Endothelial cell of umbilical vein (primary cell): ENCODE data around the gene CNTN6. TPM values are rescaled to one million over a fixed set of nuclear protein-coding genes. Genes with fewer than 3 reads are reported as not detected.

ENCODE experiments used
- BruUV-seq: library from RNA; stranded (reverse); fragments of 400-500 nt; replicated peaks from 2 replicates; lab custom pipeline; 2021; lab: Mats Ljungman, UMichigan
- CTCF ChIA-PET: fragments of 300-600, 350-600 bp; sonication (Branson Sonifier 250); formaldehyde crosslinking; loops from one replicate; lab custom pipeline; 2021; ENCODE audit warnings: antibody characterized with exemption, inconsistent platforms; lab: Charles Lee
- POLR2A ChIA-PET: fragments of 300-600, 350-600 bp; sonication (Branson Sonifier 250); formaldehyde crosslinking; loops from one replicate; lab custom pipeline; 2021; ENCODE audit warnings: antibody characterized with exemption, inconsistent platforms; lab: Charles Lee
- DNase-seq: peaks from one replicate; pipeline ENCODE4 v3.0.0-alpha.2; 2011; ENCODE audit warnings: low read depth, low spot score
- FAIRE-seq: peaks from 2 replicates; lab custom pipeline; 2011; peaks lifted over from hg19 to GRCh38; lab: Jason Lieb, UNC
- H2AFZ ChIP-seq: 2 replicates; pipeline ENCODE4 v1.6.0; 2012; ENCODE audit warnings: low read depth, low read length, control low read depth, inconsistent platforms
- H3K27ac ChIP-seq: 2 replicates; pipeline ENCODE4 v1.5.1; 2011; ENCODE audit warnings: low read depth, mild to moderate bottlenecking, control low read depth, low read length, moderate library complexity; ENCODE audit not compliant: insufficient read depth
- H3K27me3 ChIP-seq, 2 experiments: 2 replicates each; pipeline versions ENCODE4 v1.6.0 to v1.6.1; 2011; ENCODE audit warnings: low read length in 2 of 2, mixed read lengths in 1 of 2; ENCODE audit not compliant: control insufficient read depth in 2 of 2, insufficient read depth in 2 of 2
- H3K36me3 ChIP-seq, 2 experiments: 2 replicates in 1 of 2; 3 replicates in 1 of 2; pipeline ENCODE4 v1.5.1; 2011; ENCODE audit warnings: low read length in 2 of 2, mild to moderate bottlenecking in 1 of 2, moderate library complexity in 1 of 2; ENCODE audit not compliant: control insufficient read depth in 2 of 2, insufficient read depth in 2 of 2; ENCODE audit errors: extremely low read depth in 1 of 2
- H3K4me1 ChIP-seq: 3 replicates; pipeline ENCODE4 v1.5.1; 2011; ENCODE audit warnings: mild to moderate bottlenecking, low read length; ENCODE audit not compliant: control insufficient read depth, insufficient read depth; ENCODE audit errors: extremely low read depth
- H3K4me2 ChIP-seq: 2 replicates; pipeline ENCODE4 v1.6.1; 2011; ENCODE audit warnings: low read length, control low read depth, mixed read lengths; ENCODE audit not compliant: insufficient read depth
- H3K4me3 ChIP-seq, 3 experiments: fragments of 200-600 bp in 1 of 3; sonication (generic), shearing (Covaris generic) in 1 of 3; replicated peaks in 1 of 3; 2 replicates each; pipeline ENCODE4 v1.5.1; 2011 to 2016; ENCODE audit warnings: control low read depth in 3 of 3, low read length in 3 of 3, mild to moderate bottlenecking in 2 of 3, inconsistent platforms in 1 of 3, low read depth in 1 of 3, moderate library complexity in 1 of 3; ENCODE audit not compliant: insufficient read depth in 1 of 3
- H3K79me2 ChIP-seq: 2 replicates; pipeline ENCODE4 v1.6.0; 2012; ENCODE audit warnings: low read length, inconsistent platforms; ENCODE audit not compliant: control insufficient read depth, insufficient read depth
- H3K9ac ChIP-seq: replicated peaks from 2 replicates; pipeline ENCODE3; 2011; ENCODE audit warnings: low read length, control low read depth; ENCODE audit not compliant: insufficient read depth; ENCODE audit errors: extremely low read depth
- H3K9me1 ChIP-seq: replicated peaks from 3 replicates; pipeline ENCODE4 v1.6.0; 2011; ENCODE audit warnings: mild to moderate bottlenecking, low read length; ENCODE audit not compliant: control insufficient read depth, insufficient read depth; ENCODE audit errors: extremely low read depth
- H3K9me3 ChIP-seq: replicated peaks from 2 replicates; pipeline ENCODE4 v1.5.1; 2012; ENCODE audit warnings: low read length, inconsistent platforms; ENCODE audit not compliant: control insufficient read depth, insufficient read depth
- H4K20me1 ChIP-seq: replicated peaks from 2 replicates; pipeline ENCODE3; 2011; ENCODE audit warnings: mild to moderate bottlenecking, low read length; ENCODE audit not compliant: control insufficient read depth, insufficient read depth; ENCODE audit errors: extremely low read depth
- EZH2 ChIP-seq: IDR thresholded peaks from 2 replicates; pipeline ENCODE4 v1.6.1; 2012; ENCODE audit warnings: borderline replicate concordance, low read depth, mild to moderate bottlenecking, moderate library complexity, low read length, inconsistent platforms; ENCODE audit not compliant: severe bottlenecking
- FOS ChIP-seq: IDR thresholded peaks from 2 replicates; pipeline ENCODE4 v1.6.1; 2011; ENCODE audit warnings: mild to moderate bottlenecking, low read length, moderate library complexity, borderline replicate concordance; ENCODE audit not compliant: insufficient read depth
- GATA2 ChIP-seq: IDR thresholded peaks from 2 replicates; pipeline ENCODE4 v1.7.0; 2011; ENCODE audit warnings: low read depth, mild to moderate bottlenecking, moderate library complexity, mixed read lengths, low read length; ENCODE audit not compliant: insufficient read length, insufficient read depth
- JUN ChIP-seq: IDR thresholded peaks from 2 replicates; pipeline ENCODE4 v1.6.1; 2011; ENCODE audit warnings: borderline replicate concordance, low read depth; ENCODE audit not compliant: insufficient read length, insufficient read depth
- MYC ChIP-seq: IDR thresholded peaks from one replicate; pipeline ENCODE4 v1.6.1; 2011; ENCODE audit warnings: mild to moderate bottlenecking, low read depth, low read length
- POLR2A ChIP-seq: IDR thresholded peaks from 2 replicates; pipeline ENCODE4 v1.6.1; 2012; ENCODE audit warnings: low read depth, mild to moderate bottlenecking, control low read depth, low read length
- POLR2AphosphoS5 ChIP-seq: IDR thresholded peaks from 2 replicates; pipeline ENCODE4 v1.6.1; 2012; ENCODE audit warnings: low read depth, mild to moderate bottlenecking, control low read depth, low read length, moderate library complexity; ENCODE audit not compliant: insufficient read depth
- dilution Hi-C: fragments of 300-500 bp; cut with MboI; formaldehyde crosslinking; loops from one replicate; pipeline ENCODE4 v1.15.0; 2019; ENCODE audit warnings: low sequenced_read_pairs; ENCODE audit not compliant: extremely low pct_ligation_motif_present
- intact Hi-C: fragments of 100-400 bp; cut with micrococcal nuclease; formaldehyde crosslinking; loops from one replicate; pipeline ENCODE4 v1.10.0; 2022
- polyA plus RNA-seq, 4 experiments: library from polyadenylated mRNA; depleted of rRNA in 3 of 4; stranded (reverse) in 3 of 4; unstranded in 1 of 4; fragments of >200 nt; gene quantifications; 2 replicates each; pipeline versions ENCODE4 v1.2.1 to v1.2.3, GENCODE V29; 2011 to 2012; ENCODE audit warnings: missing spikeins in 1 of 4
- total RNA-seq: library from RNA; stranded (reverse); gene quantifications from 2 replicates; pipeline ENCODE4 v1.2.3, GENCODE V29; 2021
- TF ChIP-seq, protein P1 (sequence below), 2 donors: IDR thresholded peaks; 1 replicate in 1 of 2; 2 replicates in 1 of 2; pipeline ENCODE4 v1.5.1; 2011; ENCODE audit warnings: low read length in 2 of 2, mild to moderate bottlenecking in 2 of 2, moderate library complexity in 2 of 2, control low read depth in 1 of 2, inconsistent platforms in 1 of 2, low read depth in 1 of 2; ENCODE audit not compliant: insufficient read depth in 1 of 2; ENCODE audit errors: extremely low read depth in 1 of 2
- TF ChIP-seq, protein P2 (sequence below): IDR thresholded peaks from 2 replicates; pipeline ENCODE4 v1.6.1; 2011; ENCODE audit not compliant: insufficient read depth, insufficient read length

Gene CNTN6
- total and polyA plus RNA-seq, 2 donors (not counting 3 experiments of a cell fraction or from before 2014, with no cell fraction given): not detected

DNA sequence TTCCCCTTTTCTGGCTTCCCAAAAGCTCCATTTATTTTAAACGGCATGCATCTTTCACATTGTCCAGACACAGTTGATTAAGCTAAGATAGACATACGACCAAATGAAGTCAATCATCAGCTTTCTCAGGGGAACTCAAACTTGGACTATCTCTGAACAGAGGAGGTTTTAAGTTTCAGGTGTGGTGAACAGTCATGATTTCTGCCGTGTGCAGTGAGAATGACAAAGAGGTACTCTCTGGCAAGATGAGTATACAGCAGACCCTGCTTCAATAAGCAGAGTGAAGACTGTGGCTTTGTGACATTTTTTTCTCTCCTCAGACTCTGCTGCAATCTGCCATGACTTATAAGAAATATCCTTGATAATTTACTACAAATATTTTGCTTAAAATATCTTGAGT is 307.7 kb downstream of the CNTN6 start:
- Histone ChIP-seq H3K4me3 (no peak overlapping the region), H2AFZ (no peak overlapping the region), H4K20me1 (no peaks in the 10 kb centered on the region), H3K27ac (no peak overlapping the region), H3K36me3 (no peaks in the 10 kb centered on the region), H3K9ac (no peak overlapping the region), H3K4me2 (no peak overlapping the region), H3K27me3 (no peaks in the 10 kb centered on the region), H3K4me1 (no peaks in the 10 kb centered on the region), H3K9me1 (no peaks in the 10 kb centered on the region), H3K9me3 (peaks cover 3% of the 10 kb centered on the region), H3K79me2 (no peaks in the 10 kb centered on the region)
- no peak for DNase-seq
- dilution Hi-C loops (no loop called here), intact Hi-C loops (no loop called here)
- TF ChIP-seq MYC: no peak
- no peak for TF ChIP-seq GATA2
- TF ChIP-seq POLR2A: no peak
- TF ChIP-seq EZH2: no peak
- TF ChIP-seq POLR2AphosphoS5: no peak
- POLR2A ChIA-PET: no interaction called here
- CTCF ChIA-PET: no interaction called here
- no peak for FAIRE-seq
- no TSS peak for BruUV-seq

GRCh38 chr3:1404270-1404962 is 311.6 kb downstream of the CNTN6 start:
- no TSS peak for BruUV-seq
- Histone ChIP-seq H3K9me3 (peaks cover 3% of the 10 kb centered on the region), H2AFZ (no peak overlapping the region), H3K79me2 (no peaks in the 10 kb centered on the region), H3K4me3 (no peak overlapping the region), H3K27me3 (no peaks in the 10 kb centered on the region), H3K27ac (no peak overlapping the region), H3K4me2 (no peak overlapping the region), H3K36me3 (no peaks in the 10 kb centered on the region), H3K9ac (no peak overlapping the region), H4K20me1 (no peaks in the 10 kb centered on the region), H3K9me1 (no peaks in the 10 kb centered on the region), H3K4me1 (no peaks in the 10 kb centered on the region)
- intact Hi-C loops (no loop called here), dilution Hi-C loops (no loop called here)
- POLR2A ChIA-PET: no interaction called here
- CTCF ChIA-PET: no interaction called here
- no peak for FAIRE-seq
- TF ChIP-seq MYC (no peak), POLR2AphosphoS5 (no peak), JUN (no peak), FOS (no peak), EZH2 (no peak), GATA2 (no peak)
- TF ChIP-seq, protein P1, sequence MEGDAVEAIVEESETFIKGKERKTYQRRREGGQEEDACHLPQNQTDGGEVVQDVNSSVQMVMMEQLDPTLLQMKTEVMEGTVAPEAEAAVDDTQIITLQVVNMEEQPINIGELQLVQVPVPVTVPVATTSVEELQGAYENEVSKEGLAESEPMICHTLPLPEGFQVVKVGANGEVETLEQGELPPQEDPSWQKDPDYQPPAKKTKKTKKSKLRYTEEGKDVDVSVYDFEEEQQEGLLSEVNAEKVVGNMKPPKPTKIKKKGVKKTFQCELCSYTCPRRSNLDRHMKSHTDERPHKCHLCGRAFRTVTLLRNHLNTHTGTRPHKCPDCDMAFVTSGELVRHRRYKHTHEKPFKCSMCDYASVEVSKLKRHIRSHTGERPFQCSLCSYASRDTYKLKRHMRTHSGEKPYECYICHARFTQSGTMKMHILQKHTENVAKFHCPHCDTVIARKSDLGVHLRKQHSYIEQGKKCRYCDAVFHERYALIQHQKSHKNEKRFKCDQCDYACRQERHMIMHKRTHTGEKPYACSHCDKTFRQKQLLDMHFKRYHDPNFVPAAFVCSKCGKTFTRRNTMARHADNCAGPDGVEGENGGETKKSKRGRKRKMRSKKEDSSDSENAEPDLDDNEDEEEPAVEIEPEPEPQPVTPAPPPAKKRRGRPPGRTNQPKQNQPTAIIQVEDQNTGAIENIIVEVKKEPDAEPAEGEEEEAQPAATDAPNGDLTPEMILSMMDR (IDR thresholded peaks at IDR 0.05; ENCODE audit: extremely low read depth in 1 of 2, insufficient read depth in 1 of 2, low read depth in 1 of 2, low read length in 2 of 2): no peak
- TF ChIP-seq, protein P2, sequence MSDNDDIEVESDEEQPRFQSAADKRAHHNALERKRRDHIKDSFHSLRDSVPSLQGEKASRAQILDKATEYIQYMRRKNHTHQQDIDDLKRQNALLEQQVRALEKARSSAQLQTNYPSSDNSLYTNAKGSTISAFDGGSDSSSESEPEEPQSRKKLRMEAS: no peak
- no peak for DNase-seq
